ENCODE measurements around the gene MLIP.

DNA sequence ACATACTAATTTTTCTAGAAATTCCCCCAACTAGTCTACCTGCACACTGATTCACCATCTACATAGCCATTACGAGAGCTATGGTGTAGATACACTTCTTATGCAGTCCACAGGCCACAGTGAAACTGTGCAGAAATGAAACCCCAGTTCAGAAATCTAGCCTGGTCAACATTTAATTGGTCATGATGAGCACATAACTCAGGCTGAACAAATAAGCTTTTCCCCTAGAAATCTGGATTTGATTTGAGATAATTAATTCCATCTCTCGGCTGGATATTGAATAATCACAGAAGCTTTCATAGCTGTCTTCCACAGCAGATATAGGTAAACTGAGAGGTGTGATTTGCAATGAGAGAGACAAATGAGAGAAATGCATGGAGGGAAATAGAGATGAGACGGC is 174.4 kb downstream of the MLIP start:
- TF ChIP-seq, protein P1, sequence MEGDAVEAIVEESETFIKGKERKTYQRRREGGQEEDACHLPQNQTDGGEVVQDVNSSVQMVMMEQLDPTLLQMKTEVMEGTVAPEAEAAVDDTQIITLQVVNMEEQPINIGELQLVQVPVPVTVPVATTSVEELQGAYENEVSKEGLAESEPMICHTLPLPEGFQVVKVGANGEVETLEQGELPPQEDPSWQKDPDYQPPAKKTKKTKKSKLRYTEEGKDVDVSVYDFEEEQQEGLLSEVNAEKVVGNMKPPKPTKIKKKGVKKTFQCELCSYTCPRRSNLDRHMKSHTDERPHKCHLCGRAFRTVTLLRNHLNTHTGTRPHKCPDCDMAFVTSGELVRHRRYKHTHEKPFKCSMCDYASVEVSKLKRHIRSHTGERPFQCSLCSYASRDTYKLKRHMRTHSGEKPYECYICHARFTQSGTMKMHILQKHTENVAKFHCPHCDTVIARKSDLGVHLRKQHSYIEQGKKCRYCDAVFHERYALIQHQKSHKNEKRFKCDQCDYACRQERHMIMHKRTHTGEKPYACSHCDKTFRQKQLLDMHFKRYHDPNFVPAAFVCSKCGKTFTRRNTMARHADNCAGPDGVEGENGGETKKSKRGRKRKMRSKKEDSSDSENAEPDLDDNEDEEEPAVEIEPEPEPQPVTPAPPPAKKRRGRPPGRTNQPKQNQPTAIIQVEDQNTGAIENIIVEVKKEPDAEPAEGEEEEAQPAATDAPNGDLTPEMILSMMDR (IDR thresholded peaks at IDR 0.05): no peak
- TF ChIP-seq POLR2A (IDR thresholded peaks at IDR 0.05): no peak

All from lower leg skin (tissue), 3 donors.